ENCODE results near the gene AGA. TPM values are rescaled to one million over a fixed set of nuclear protein-coding genes. Genes with fewer than 3 reads are reported as not detected.

AGA gene
- total RNA-seq, result 10 to 100 TPM in 3 of 4 donors, 1 to 10 TPM in 1; 8.4 to 25.1 (median 14.7) TPM

DNA sequence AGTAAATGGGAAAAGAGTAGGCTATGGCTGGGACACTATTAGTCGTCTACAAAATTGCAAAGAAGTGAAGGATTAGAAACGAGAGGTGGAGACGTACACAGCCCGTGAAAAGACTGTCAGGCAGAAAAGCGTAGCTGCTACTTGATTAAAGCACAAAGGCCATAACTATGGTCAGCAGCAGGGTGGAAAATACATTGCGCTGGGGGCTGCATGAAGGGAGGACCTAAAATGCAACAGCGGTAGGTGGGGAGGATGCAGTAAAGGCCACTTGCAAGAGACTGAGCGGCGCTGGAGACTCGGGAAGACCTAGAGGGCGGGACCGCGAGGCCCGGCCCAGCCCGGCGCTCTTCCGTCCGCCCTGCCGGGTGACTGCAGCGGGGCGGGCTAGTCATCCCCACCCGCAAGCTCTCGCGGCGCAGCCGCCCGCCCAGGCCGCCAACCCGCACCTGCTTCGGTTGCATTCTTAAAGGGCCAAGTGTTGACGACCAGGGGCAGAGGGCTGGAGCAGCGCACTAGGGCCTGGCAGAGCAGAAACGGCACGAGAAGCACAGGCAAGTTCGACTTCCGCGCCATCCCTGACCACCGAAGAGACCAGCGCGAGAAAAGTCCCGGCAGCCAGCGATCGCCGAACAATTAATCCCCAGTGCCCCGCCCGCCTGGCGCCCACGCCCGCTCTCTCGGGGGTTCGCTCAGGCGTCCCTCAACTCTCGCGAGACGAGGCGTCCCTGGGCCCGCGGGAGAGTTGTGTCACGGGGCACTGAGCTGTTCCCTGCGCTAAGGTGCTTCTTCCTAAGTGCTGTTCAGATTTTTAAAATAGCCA lies at the start of gene AGA:
AGA (minus strand) TSS at position 635 of the 820 bp plus-strand sequence; CDS start at position 573, 62 bp downstream.
- 1% methylated on average over 36 to 44 of the region's 60 CpGs for WGBS, 2 donors
- peak within 1 kb of the TSS; percentile 80 to 97 (median 92) for H3K27ac ChIP-seq
- H3K4me1 ChIP-seq, result peaks cover 0 to 22% (median 12%) of the 10 kb centered on the region in 4 donors
- peak; percentile 86 to 91 for DNase-seq (ENCODE audit: low spot score in 2 of 2)
- no peaks in the 10 kb centered on the region for H3K9me3 ChIP-seq
- peaks cover 0 to 17% (median 0%) of the 10 kb centered on the region in 3 donors for H3K36me3 ChIP-seq
- no peaks in the 10 kb centered on the region for H3K27me3 ChIP-seq
- TF ChIP-seq EP300 (IDR thresholded peaks at IDR 0.05), result peak; percentile 68 to 86
- peak; percentile 38 to 67 for TF ChIP-seq POLR2A (IDR thresholded peaks at IDR 0.05)
- TF ChIP-seq, protein P1, sequence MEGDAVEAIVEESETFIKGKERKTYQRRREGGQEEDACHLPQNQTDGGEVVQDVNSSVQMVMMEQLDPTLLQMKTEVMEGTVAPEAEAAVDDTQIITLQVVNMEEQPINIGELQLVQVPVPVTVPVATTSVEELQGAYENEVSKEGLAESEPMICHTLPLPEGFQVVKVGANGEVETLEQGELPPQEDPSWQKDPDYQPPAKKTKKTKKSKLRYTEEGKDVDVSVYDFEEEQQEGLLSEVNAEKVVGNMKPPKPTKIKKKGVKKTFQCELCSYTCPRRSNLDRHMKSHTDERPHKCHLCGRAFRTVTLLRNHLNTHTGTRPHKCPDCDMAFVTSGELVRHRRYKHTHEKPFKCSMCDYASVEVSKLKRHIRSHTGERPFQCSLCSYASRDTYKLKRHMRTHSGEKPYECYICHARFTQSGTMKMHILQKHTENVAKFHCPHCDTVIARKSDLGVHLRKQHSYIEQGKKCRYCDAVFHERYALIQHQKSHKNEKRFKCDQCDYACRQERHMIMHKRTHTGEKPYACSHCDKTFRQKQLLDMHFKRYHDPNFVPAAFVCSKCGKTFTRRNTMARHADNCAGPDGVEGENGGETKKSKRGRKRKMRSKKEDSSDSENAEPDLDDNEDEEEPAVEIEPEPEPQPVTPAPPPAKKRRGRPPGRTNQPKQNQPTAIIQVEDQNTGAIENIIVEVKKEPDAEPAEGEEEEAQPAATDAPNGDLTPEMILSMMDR (IDR thresholded peaks at IDR 0.05), result peak in 1 of 5 experiments; percentile 47
- H3K4me3 ChIP-seq, result peak within 1 kb of the TSS; percentile 54 to 98 (median 68)

DNA sequence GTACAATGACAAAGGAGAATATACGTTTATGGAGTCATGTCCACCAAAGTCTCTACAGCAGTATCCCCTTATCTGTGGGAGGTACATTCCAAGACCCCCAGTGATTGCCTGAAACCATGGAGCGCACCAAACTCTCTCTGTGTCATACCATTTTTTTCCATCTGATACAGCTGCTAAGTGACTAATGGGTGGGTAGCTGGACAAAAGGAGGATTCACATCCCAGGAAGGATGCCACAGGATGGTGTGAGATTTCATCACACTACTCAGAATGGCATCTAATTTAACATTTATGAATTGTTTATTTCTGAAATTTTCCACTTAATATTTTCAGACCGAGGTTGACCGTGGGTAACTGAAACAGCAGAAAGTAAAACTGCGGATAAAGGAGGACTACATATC lies 49.8 kb upstream of the AGA start:
- WGBS, 2 donors, result 73 to 91% methylated on average over 5 of the region's 5 CpGs

DNA sequence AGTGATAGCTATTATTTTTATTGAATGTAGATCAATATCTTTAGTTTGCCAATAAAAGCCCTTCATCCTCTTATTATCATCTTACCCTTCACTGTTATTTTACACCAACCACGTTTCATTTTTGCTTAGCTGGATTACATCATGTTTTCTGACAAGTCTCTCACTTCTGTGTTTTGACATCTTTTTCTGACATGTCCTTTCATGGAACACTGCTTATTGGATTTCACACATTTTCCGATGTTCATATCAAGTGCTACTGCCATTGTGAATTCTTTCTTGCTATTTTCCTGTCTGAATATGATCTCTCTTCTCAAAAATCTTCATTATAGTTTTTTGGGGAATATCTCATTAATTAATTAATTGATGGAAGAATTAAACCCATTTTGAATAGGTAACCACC lies 48.5 kb upstream of the AGA start:
- DNase-seq (ENCODE audit: low spot score in 2 of 2), result no peak
- H3K9me3 ChIP-seq, result no peaks in the 10 kb centered on the region
- no peaks in the 10 kb centered on the region for H3K27me3 ChIP-seq
- H3K4me3 ChIP-seq, result no peak overlapping the region
- TF ChIP-seq EP300 (IDR thresholded peaks at IDR 0.05), result no peak
- TF ChIP-seq, protein P1 (IDR thresholded peaks at IDR 0.05), result no peak
- no peak for TF ChIP-seq POLR2A (IDR thresholded peaks at IDR 0.05)
- no peaks in the 10 kb centered on the region for H3K36me3 ChIP-seq
- H3K27ac ChIP-seq, result no peak overlapping the region
- 76 to 83% methylated on average over 2 of the region's 2 CpGs for WGBS, 2 donors
- H3K4me1 ChIP-seq, result no peaks in the 10 kb centered on the region

More for the DNA sequence above, 49.8 kb upstream of the AGA start:
- no peak for DNase-seq (ENCODE audit: low spot score in 2 of 2)
- Histone ChIP-seq H3K36me3 (no peaks in the 10 kb centered on the region), H3K27me3 (no peaks in the 10 kb centered on the region), H3K27ac (no peak overlapping the region), H3K9me3 (no peaks in the 10 kb centered on the region), H3K4me3 (no peak overlapping the region), H3K4me1 (no peaks in the 10 kb centered on the region)
- TF ChIP-seq POLR2A (IDR thresholded peaks at IDR 0.05) (no peak), EP300 (IDR thresholded peaks at IDR 0.05) (no peak)
- TF ChIP-seq, protein P1 (IDR thresholded peaks at IDR 0.05), result no peak

DNA sequence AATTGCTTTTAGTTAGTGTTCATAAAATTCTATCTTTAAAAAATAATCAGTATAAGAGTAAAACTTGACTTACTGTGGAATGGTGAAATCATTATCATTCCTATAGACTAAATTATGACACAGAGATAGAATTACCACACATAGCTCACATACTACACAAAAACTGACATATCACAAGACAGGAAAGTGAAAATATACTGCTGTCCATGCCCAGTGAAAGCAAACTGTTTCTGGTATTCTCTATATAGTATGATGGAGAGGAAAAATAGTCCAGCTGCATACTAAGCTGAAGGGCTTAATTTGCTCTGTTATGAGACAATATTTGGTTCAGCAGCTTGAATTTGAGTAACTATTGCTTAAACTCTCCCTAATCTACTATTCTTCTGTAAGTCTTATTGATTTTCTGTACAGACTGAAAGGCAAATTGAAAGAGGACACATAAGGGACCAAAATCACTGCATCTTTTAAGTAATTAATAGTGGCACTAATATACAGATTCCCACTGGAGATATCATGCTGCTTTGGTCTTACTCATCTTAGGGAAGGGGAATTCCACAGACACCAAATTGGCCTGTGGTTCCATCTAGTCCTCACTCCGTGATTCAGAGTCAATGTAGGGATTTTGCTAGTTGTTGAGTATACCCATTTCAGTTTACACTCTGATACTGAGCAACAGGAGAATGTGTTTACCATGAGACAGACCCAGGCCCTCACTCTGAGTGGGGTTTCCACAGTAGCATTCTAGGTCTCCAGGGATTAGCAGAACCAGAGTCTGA lies 47.4 kb upstream of the AGA start:
- WGBS, 2 donors, result 86 to 100% methylated on average over 1 of the region's 1 CpG
- no peak overlapping the region for H3K27ac ChIP-seq
- no peak for TF ChIP-seq POLR2A (IDR thresholded peaks at IDR 0.05)
- no peak for TF ChIP-seq EP300 (IDR thresholded peaks at IDR 0.05)
- TF ChIP-seq, protein P1 (IDR thresholded peaks at IDR 0.05), result no peak

More for the DNA sequence above, 47.4 kb upstream of the AGA start:
- no peaks in the 10 kb centered on the region for H3K9me3 ChIP-seq
- H3K4me1 ChIP-seq, result no peaks in the 10 kb centered on the region
- no peaks in the 10 kb centered on the region for H3K36me3 ChIP-seq
- no peaks in the 10 kb centered on the region for H3K27me3 ChIP-seq
- no peak overlapping the region for H3K4me3 ChIP-seq
- no peak for DNase-seq (ENCODE audit: low spot score in 2 of 2)
